GM21360 (cell line): Measurements from ENCODE around the gene ATXN2L.
A peak's percentile ranks its signal among the peaks of the same experiment; 100 is the strongest.
"Not testable (repeated sequence)": the region's sequence is repeated elsewhere in the genome, so short reads cannot be mapped to it uniquely, and the experiment has no call there.

Experiments used
- ATAC-seq: cut with Tn5 transposase; IDR thresholded peaks from one replicate; pipeline ENCODE4 v1.9.1; 2021; ENCODE audit warnings: mild to moderate bottlenecking, moderate library complexity; ENCODE audit not compliant: unreplicated experiment

ATXN2L gene

GRCh38 chr16:28837672-28838557 lies 15.1 kb downstream of the ATXN2L start:
- no peak for ATAC-seq

- no peak for ATAC-seq
These were observed 15.7 kb downstream of the ATXN2L start for GRCh38 chr16:28838558-28838918.

- no peak for ATAC-seq
These were observed 16.3 kb downstream of the ATXN2L start for GRCh38 chr16:28839004-28839639.

- no peak for ATAC-seq
These were observed 17.1 kb downstream of the ATXN2L start for GRCh38 chr16:28839899-28840298.

GRCh38 chr16:28842696-28843095 lies 19.9 kb downstream of the ATXN2L start:
- no peak for ATAC-seq

- ATAC-seq = no peak
These were observed 21.0 kb downstream of the ATXN2L start for GRCh38 chr16:28843766-28844165.

- no peak for ATAC-seq
These were observed 21.6 kb downstream of the ATXN2L start for GRCh38 chr16:28844226-28844885.

GRCh38 chr16:28845293-28845692 lies 22.5 kb downstream of the ATXN2L start:
- ATAC-seq = no peak

- ATAC-seq = no peak
These were observed 22.9 kb downstream of the ATXN2L start for GRCh38 chr16:28845761-28846079.

GRCh38 chr16:28846080-28846932 lies 23.5 kb downstream of the ATXN2L start, which contains the start of gene TUFM:
Gene TUFM (minus strand): TSS chr16:28846348. CDS start chr16:28846269, 79 bp downstream.
- ATAC-seq = peak; percentile 83

- peak; percentile 3 for ATAC-seq
These were observed 24.1 kb downstream of the ATXN2L start for GRCh38 chr16:28846933-28847273.

- no peak for ATAC-seq
These were observed 35.6 kb downstream of the ATXN2L start for GRCh38 chr16:28858421-28858820.

- ATAC-seq = no peak
These were observed 36.5 kb downstream of the ATXN2L start for GRCh38 chr16:28859326-28859725.

- ATAC-seq = no peak
These were observed 41.4 kb downstream of the ATXN2L start for GRCh38 chr16:28863929-28864793.

- ATAC-seq = no peak
These were observed 42.3 kb downstream of the ATXN2L start for GRCh38 chr16:28865001-28865688.

GRCh38 chr16:28865722-28866453 lies 43.1 kb downstream of the ATXN2L start:
- ATAC-seq = no peak

GRCh38 chr16:28866454-28866804 lies 43.6 kb downstream of the ATXN2L start:
- no peak for ATAC-seq

GRCh38 chr16:28867241-28867640 lies 44.4 kb downstream of the ATXN2L start:
- ATAC-seq = no peak

GRCh38 chr16:28867646-28868045 lies 44.8 kb downstream of the ATXN2L start:
- not testable (repeated sequence) for ATAC-seq
